Measurements from ENCODE around the gene PTGS2. TPM values are rescaled to one million over a fixed set of nuclear protein-coding genes. Genes with fewer than 3 reads are reported as not detected.

PTGS2 gene
- polyA plus RNA-seq (2011; rRNA removed): 100 and 116 TPM in 2 replicates
- polyA minus RNA-seq (2011; rRNA and poly(A)+ RNA removed): 69.1 and 80.7 TPM in 2 replicates

- DNase-seq (ENCODE audit: low read depth): peak; percentile 87
- ChIA-PET POLR2A (interaction anchor here (0.6 kb wide), 1 partner anchor 15 kb away, joined by 5 read pairs; no protein-coding TSS in a partner anchor), CTCF (interaction anchor here (0.6 to 2.3 kb wide), 19 partner anchors 10 to 306 kb away, joined by 3 to 11 read pairs (median 3); partner anchors contain the start of gene TPR)
- peak; percentile 71 for TF ChIP-seq CTCF (IDR thresholded peaks at IDR 0.05; ENCODE audit: insufficient read depth, low read depth, low read length)
- H3K4me3 ChIP-seq (ENCODE audit: low read depth, low read length): peak within 1 kb of the TSS; percentile 90
- H3K27me3 ChIP-seq (ENCODE audit: control insufficient read depth, insufficient read depth, low read length): no peaks in the 10 kb centered on the region
- H3K36me3 ChIP-seq (ENCODE audit: control insufficient read depth, insufficient read depth, low read length): no peaks in the 10 kb centered on the region
Observed at GRCh38 chr1:186680245-186681061, at the start of gene PTGS2. Gene PTGS2, minus strand, starts transcription at chr1:186680423. Its CDS starts 133 bp downstream, at chr1:186680290.

- no peak for DNase-seq (ENCODE audit: low read depth)
- peak; percentile 65 for TF ChIP-seq CTCF (IDR thresholded peaks at IDR 0.05; ENCODE audit: insufficient read depth, low read depth, low read length)
- ChIA-PET CTCF (interaction anchor here (0.6 to 1.3 kb wide), 3 partner anchors 8 to 262 kb away, joined by 3 to 5 read pairs (median 3); no protein-coding TSS in a partner anchor), POLR2A (interaction anchor here (0.6 kb wide), 1 partner anchor 318 kb away, joined by 5 read pairs; no protein-coding TSS in a partner anchor)
- Histone ChIP-seq H3K4me3 (ENCODE audit: low read depth, low read length) (no peak overlapping the region), H3K36me3 (ENCODE audit: control insufficient read depth, insufficient read depth, low read length) (no peaks in the 10 kb centered on the region), H3K27me3 (ENCODE audit: control insufficient read depth, insufficient read depth, low read length) (no peaks in the 10 kb centered on the region)
Observed at GRCh38 chr1:186722711-186723309, 42.6 kb upstream of the PTGS2 start.

GRCh38 chr1:186717286-186717685, 37.1 kb upstream of the PTGS2 start:
- no peak for DNase-seq (ENCODE audit: low read depth)
- no peaks in the 10 kb centered on the region for H3K36me3 ChIP-seq (ENCODE audit: control insufficient read depth, insufficient read depth, low read length)
- no peak overlapping the region for H3K4me3 ChIP-seq (ENCODE audit: low read depth, low read length)
- no peaks in the 10 kb centered on the region for H3K27me3 ChIP-seq (ENCODE audit: control insufficient read depth, insufficient read depth, low read length)
- no peak for TF ChIP-seq CTCF (IDR thresholded peaks at IDR 0.05; ENCODE audit: insufficient read depth, low read depth, low read length)
- CTCF ChIA-PET: no interaction called here
- POLR2A ChIA-PET: no interaction called here

GRCh38 chr1:186715887-186716809, 35.9 kb upstream of the PTGS2 start:
- Histone ChIP-seq H3K36me3 (ENCODE audit: control insufficient read depth, insufficient read depth, low read length) (no peaks in the 10 kb centered on the region), H3K4me3 (ENCODE audit: low read depth, low read length) (no peak overlapping the region), H3K27me3 (ENCODE audit: control insufficient read depth, insufficient read depth, low read length) (no peaks in the 10 kb centered on the region)
- CTCF ChIA-PET: no interaction called here
- POLR2A ChIA-PET: no interaction called here
- DNase-seq (ENCODE audit: low read depth): peak; percentile 3
- TF ChIP-seq CTCF (IDR thresholded peaks at IDR 0.05; ENCODE audit: insufficient read depth, low read depth, low read length): no peak
